Lung microvascular endothelial cell (primary cell): ENCODE data around the gene RPS6KA5. TPM values are rescaled to one million over a fixed set of nuclear protein-coding genes. Genes with fewer than 3 reads are reported as not detected.
A peak's percentile ranks its signal among the peaks of the same experiment; 100 is the strongest.
"Not testable (repeated sequence)": the region's sequence is repeated elsewhere in the genome, so short reads cannot be mapped to it uniquely, and the experiment has no call there.

Source experiments
- DNase-seq, 2 donors: peaks; one replicate each; pipeline versions ENCODE4 v3.0.0 to v3.0.0-alpha.2; 2010; ENCODE audit warnings: low read depth in 2 of 2
- total RNA-seq: library from RNA; depleted of rRNA; stranded (reverse); fragments of >200 nt; gene quantifications from 2 replicates; pipeline ENCODE4 v1.2.1, GENCODE V29; 2014

RPS6KA5 gene
- total RNA-seq, 1 donor from 2014 or later = 1.2 TPM

- DNase-seq = no peak
Measured at GRCh38 chr14:90940318-90940962, 120.0 kb downstream of the RPS6KA5 start.

DNA sequence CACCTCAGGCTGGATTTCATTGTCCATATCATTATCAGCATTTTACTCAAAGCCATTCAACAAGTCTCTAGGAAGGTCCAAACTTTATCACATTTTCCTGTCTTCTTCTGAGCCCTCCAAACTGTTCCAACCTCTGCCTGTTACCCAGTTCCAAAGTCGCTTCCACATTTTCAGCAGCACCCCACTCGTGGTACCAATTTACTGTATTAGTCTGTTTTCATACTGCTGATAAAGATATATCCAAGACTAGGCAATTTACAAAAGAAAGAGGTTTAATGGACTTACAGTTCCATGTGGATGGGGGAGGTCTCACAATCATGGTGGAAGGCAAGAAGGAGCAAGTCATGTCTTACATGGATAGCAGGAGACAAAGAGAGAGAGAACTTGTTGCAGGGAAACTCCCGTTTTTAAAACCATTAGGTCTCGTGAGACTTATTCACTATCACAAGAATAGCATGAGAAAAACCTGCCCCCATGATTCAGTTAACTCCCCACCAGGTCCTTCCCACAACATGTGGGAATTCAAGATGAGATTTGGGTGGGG lies 121.1 kb downstream of the RPS6KA5 start:
- not testable (repeated sequence) for DNase-seq

DNA sequence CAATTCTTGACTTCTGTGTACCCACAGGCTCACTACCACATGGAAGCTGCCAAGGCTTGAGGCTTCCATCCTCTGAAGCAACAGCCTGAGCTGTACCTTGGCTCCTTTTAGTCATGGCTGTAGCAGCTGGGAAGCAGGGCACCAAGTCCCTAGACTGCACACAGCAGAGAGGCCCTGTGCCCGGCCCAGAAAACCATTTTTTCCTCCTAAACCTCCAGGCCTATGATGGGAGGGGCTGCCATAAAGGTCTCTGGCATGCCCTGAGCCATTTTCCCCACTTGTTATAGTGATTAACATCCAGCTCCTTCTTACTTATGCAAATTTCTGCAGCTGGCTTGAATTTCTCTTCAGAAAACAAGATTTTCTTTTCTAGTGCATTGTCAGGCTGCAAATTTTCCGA lies 121.8 kb downstream of the RPS6KA5 start:
- DNase-seq = no peak

- no peak for DNase-seq
Measured at GRCh38 chr14:90936757-90937440, 123.5 kb downstream of the RPS6KA5 start.

DNA sequence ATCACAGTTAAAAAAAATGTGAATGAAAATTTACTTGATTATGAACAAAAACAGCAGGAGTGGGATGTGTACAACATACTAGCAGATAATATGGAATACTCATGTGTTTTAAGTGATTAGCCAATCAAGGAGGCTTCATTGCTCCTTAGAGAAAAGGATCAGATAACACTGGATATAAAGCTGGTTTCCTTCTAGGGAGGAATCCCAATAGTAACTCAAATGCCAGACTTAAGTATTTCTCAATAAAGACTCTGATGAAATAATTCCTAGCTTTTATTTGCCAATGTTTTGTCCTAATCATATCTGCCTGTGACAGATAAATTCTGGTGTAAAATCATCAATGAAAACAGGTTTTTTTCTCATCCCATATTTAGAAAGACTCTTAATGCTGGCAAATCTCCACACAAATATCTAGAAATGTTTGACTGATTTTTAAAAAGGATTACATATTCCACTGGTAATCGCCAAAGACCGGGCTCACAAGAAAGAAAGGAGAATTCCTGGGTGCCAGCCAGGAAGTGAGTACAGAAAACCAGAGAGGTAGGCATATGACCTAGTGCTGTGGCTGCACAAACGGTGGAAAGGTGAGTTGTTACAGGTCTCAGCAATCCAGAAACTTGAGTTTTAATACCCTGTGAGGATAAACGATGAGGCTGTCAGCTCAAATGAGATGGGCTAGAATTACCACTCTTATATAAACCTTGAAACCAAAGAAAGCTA lies 135.7 kb downstream of the RPS6KA5 start:
- no peak for DNase-seq

DNA sequence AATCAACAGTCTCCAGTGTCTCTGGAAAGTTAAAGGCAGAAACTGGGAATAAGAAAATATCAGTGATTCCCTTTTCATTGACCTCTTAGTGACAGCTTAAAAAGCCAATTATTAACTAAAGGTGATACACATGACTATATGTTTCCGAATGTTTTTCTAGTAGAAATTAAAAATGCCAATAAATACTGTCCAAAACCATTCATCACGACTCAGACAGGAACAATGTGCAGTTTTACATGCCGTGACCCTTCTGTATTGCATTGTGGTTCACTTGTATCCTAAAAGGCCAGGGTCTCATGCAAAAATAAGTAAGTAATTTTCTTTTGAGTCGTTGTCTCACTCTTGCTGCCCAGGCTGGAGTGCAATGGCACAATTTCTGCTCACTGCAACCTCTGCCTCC lies 138.3 kb downstream of the RPS6KA5 start:
- DNase-seq = no peak

- peak in 1 of 2 donors; percentile 2 for DNase-seq
Measured at GRCh38 chr14:90911121-90911520, 149.3 kb downstream of the RPS6KA5 start.

- no peak for DNase-seq
Measured at GRCh38 chr14:90907178-90907577, 153.3 kb downstream of the RPS6KA5 start.

GRCh38 chr14:90905531-90905930 lies 154.9 kb downstream of the RPS6KA5 start:
- no peak for DNase-seq

GRCh38 chr14:90903101-90903500 lies 157.3 kb downstream of the RPS6KA5 start:
- DNase-seq = peak; percentile 70 to 75

DNA sequence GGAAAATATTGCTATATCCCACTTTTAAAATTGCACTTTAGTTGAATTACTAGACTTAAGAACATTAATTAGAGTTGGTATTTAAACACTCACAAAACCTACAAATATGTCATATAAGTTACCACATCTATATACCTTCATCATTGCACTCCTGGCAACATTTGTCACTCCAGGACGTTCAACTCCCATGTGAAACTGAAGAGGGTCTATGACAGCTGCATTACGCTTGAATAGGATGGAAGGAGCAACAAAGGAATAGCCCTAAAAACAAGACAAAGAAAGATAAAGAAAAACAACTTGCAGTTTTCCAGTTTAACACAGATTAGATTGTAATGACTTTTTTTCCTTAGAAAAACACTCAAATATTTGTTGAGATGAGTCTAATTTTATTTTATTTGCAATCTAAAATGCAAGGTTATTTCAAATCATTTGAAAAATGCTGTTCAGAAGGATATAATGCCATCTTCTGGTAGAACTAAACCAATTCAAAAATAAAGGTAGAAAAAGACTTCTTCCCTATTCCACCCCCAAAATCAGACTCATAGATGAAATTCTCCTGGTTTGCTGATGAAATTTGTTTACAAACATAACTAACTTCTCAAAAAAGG lies 159.9 kb downstream of the RPS6KA5 start:
- DNase-seq = peak; percentile 15 to 35

- no peak for DNase-seq
Measured at GRCh38 chr14:90897022-90897421, 163.4 kb downstream of the RPS6KA5 start.

DNA sequence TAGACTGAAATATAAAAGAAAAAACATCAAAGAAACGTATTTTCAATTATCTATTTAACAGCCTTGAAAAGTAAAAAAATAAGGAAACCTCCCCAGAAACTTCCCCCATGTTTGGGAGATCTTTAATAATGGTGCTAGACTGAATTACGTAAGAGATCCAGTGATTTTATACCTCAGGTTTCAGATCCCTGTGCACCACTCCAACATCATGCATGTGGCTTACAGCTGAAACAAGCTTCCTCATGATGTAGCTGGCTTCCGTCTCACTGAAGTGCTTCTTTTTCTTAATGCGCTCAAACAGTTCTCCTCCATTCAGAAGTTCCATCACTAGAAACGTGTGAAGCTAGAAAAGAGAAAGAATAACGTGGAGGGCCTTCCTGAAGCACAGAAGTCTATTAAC lies 166.2 kb downstream of the RPS6KA5 start:
- DNase-seq = no peak

GRCh38 chr14:90893510-90893909 lies 166.9 kb downstream of the RPS6KA5 start:
- DNase-seq = no peak

DNA sequence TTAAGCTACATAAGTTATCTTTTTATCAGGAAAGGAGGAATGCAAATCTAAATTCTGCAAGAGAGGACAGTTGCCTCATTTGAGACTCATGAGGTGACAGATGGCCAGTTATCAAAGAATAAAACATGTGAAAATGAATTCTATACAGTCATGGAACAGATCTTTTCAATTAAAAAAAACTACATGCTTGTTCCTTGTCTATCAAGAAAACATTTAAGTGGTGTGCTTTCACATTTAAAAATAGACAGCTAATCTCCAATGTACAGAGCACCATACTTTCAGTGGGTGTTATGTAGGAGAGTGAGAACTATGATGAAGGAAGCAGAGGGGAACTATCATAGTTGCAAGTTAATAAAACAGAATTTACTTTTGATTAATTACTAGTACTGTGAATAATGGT lies 167.5 kb downstream of the RPS6KA5 start:
- DNase-seq = no peak

GRCh38 chr14:90891326-90891725 lies 169.1 kb downstream of the RPS6KA5 start:
- DNase-seq = no peak

- no peak for DNase-seq
Measured at GRCh38 chr14:90890322-90891020, 170.0 kb downstream of the RPS6KA5 start.

- DNase-seq = no peak
Measured at GRCh38 chr14:90886297-90886815, 174.1 kb downstream of the RPS6KA5 start.

DNA sequence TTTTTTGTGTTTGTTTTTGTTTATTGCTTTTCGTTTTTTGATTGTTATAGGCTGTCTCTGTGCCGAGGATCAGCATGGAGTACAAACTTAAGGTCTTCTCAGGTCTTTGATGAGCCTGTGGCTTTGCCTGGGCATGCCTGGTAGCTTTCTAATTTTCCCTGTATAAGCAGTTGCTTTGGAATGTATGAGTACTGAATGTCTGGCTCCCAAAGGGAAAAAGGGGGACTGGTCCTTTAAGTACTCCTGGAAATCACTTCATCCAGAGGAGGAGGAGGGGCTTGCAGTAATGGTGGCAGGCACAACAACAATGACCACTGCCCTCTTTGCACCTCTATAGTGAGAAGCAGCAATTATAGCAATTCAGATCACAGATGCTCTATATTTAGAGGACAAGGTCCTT lies 176.7 kb downstream of the RPS6KA5 start:
- no peak for DNase-seq

- DNase-seq = no peak
Measured at GRCh38 chr14:90883197-90883596, 177.2 kb downstream of the RPS6KA5 start.

GRCh38 chr14:90880282-90880681 lies 180.2 kb downstream of the RPS6KA5 start:
- no peak for DNase-seq
